ENCODE measurements around the gene ZNF335. TPM values are rescaled to one million over a fixed set of nuclear protein-coding genes. Genes with fewer than 3 reads are reported as not detected.

Gene ZNF335
- total and polyA plus RNA-seq, 2 of the 13 experiments (the other 11 are each of a cell fraction or from before 2014, with no cell fraction given): 9.7 to 13.7 TPM

DNA sequence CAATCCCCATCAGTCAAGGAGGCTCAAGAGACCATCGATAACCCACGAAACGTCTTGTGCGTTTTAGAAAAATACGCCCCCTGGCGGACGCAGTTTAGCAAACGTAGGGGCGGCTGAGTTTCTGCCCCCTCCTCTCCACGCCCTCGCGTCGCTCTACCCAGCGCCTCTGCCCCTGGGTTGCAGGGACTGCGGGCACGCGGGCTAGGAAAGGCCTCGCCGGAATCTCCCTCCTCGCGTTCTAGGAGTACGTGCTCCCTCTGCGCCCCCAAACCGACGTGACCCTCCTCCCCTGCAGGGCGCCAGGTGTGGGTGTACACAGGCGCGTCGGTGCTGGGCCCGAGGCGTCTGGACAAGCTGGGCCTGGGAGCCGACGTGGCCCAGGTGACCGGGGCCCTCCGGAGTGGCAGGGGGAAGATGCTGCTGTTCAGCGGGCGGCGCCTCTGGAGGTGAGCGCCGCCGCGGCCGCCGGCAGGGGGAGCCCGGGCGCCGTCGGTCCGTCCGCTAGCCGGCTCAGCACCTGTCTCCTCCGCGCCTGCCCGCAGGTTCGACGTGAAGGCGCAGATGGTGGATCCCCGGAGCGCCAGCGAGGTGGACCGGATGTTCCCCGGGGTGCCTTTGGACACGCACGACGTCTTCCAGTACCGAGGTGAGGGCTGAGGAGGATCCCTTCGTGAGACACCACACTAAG, 42.0 kb upstream of the ZNF335 start (continued):
- TF ChIP-seq, protein P1, sequence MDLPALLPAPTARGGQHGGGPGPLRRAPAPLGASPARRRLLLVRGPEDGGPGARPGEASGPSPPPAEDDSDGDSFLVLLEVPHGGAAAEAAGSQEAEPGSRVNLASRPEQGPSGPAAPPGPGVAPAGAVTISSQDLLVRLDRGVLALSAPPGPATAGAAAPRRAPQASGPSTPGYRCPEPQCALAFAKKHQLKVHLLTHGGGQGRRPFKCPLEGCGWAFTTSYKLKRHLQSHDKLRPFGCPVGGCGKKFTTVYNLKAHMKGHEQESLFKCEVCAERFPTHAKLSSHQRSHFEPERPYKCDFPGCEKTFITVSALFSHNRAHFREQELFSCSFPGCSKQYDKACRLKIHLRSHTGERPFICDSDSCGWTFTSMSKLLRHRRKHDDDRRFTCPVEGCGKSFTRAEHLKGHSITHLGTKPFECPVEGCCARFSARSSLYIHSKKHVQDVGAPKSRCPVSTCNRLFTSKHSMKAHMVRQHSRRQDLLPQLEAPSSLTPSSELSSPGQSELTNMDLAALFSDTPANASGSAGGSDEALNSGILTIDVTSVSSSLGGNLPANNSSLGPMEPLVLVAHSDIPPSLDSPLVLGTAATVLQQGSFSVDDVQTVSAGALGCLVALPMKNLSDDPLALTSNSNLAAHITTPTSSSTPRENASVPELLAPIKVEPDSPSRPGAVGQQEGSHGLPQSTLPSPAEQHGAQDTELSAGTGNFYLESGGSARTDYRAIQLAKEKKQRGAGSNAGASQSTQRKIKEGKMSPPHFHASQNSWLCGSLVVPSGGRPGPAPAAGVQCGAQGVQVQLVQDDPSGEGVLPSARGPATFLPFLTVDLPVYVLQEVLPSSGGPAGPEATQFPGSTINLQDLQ (CRISPR knock-in tag; IDR thresholded peaks at IDR 0.05): no peak; the same call in 1 of the 2 replicates
- TF ChIP-seq ZNF878 (CRISPR knock-in tag; IDR thresholded peaks at IDR 0.05): no peak
- TF ChIP-seq KAT8 (CRISPR knock-in tag; IDR thresholded peaks at IDR 0.05): peak; percentile 45; the same call in 1 of the 2 replicates
- TF ChIP-seq ZNF850 (CRISPR knock-in tag; conservative IDR thresholded peaks at IDR 0.05): no peak
- no peak; the same call in 1 of the 2 replicates for TF ChIP-seq POGZ (CRISPR knock-in tag; IDR thresholded peaks at IDR 0.05)
- TF ChIP-seq FOSL2 (CRISPR knock-in tag; IDR thresholded peaks at IDR 0.05): no peak
- peak; percentile 81; the same call in 1 of the 2 replicates for TF ChIP-seq GLI4 (CRISPR knock-in tag; IDR thresholded peaks at IDR 0.05; ENCODE audit: borderline replicate concordance)
- TF ChIP-seq CREB1 (IDR thresholded peaks at IDR 0.05): no peak
- no peak for TF ChIP-seq CREB1 (CRISPR knock-in tag; IDR thresholded peaks at IDR 0.05)
- TF ChIP-seq, protein P2, sequence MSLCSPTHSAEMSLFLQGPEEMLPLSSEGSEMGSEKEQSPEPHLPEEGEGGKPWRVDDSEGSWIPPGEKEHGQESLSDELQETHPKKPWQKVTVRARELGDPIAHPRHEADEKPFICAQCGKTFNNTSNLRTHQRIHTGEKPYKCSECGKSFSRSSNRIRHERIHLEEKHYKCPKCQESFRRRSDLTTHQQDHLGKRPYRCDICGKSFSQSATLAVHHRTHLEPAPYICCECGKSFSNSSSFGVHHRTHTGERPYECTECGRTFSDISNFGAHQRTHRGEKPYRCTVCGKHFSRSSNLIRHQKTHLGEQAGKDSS (CRISPR knock-in tag; IDR thresholded peaks at IDR 0.05; ENCODE audit: borderline replicate concordance, low read depth): peak; percentile 81; the same call in 1 of the 2 replicates
- TF ChIP-seq ZNF367 (CRISPR knock-in tag; IDR thresholded peaks at IDR 0.05; ENCODE audit: borderline replicate concordance): 0 out of 2 replicates have a peak, but pooled peaks have one; percentile 28
- TF ChIP-seq, protein P3, sequence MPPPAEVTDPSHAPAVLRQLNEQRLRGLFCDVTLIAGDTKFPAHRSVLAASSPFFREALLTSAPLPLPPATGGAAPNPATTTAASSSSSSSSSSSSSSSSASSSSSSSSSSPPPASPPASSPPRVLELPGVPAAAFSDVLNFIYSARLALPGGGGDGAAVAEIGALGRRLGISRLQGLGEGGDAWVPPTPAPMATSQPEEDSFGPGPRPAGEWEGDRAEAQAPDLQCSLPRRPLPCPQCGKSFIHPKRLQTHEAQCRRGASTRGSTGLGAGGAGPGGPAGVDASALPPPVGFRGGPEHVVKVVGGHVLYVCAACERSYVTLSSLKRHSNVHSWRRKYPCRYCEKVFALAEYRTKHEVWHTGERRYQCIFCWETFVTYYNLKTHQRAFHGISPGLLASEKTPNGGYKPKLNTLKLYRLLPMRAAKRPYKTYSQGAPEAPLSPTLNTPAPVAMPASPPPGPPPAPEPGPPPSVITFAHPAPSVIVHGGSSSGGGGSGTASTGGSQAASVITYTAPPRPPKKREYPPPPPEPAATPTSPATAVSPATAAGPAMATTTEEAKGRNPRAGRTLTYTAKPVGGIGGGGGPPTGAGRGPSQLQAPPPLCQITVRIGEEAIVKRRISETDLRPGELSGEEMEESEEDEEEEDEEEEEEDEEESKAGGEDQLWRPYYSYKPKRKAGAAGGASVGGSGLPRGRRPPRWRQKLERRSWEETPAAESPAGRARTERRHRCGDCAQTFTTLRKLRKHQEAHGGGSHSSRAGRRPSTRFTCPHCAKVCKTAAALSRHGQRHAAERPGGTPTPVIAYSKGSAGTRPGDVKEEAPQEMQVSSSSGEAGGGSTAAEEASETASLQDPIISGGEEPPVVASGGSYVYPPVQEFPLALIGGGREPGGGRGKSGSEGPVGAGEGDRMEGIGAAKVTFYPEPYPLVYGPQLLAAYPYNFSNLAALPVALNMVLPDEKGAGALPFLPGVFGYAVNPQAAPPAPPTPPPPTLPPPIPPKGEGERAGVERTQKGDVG (CRISPR knock-in tag; IDR thresholded peaks at IDR 0.05; ENCODE audit: borderline replicate concordance): no peak
- 0 out of 2 replicates have a peak, but pooled peaks have one; percentile 83 for TF ChIP-seq ZNF256 (CRISPR knock-in tag; conservative IDR thresholded peaks at IDR 0.05)
- TF ChIP-seq ZNF816 (CRISPR knock-in tag; IDR thresholded peaks at IDR 0.05; ENCODE audit: borderline replicate concordance): no peak
- TF ChIP-seq, protein P4, sequence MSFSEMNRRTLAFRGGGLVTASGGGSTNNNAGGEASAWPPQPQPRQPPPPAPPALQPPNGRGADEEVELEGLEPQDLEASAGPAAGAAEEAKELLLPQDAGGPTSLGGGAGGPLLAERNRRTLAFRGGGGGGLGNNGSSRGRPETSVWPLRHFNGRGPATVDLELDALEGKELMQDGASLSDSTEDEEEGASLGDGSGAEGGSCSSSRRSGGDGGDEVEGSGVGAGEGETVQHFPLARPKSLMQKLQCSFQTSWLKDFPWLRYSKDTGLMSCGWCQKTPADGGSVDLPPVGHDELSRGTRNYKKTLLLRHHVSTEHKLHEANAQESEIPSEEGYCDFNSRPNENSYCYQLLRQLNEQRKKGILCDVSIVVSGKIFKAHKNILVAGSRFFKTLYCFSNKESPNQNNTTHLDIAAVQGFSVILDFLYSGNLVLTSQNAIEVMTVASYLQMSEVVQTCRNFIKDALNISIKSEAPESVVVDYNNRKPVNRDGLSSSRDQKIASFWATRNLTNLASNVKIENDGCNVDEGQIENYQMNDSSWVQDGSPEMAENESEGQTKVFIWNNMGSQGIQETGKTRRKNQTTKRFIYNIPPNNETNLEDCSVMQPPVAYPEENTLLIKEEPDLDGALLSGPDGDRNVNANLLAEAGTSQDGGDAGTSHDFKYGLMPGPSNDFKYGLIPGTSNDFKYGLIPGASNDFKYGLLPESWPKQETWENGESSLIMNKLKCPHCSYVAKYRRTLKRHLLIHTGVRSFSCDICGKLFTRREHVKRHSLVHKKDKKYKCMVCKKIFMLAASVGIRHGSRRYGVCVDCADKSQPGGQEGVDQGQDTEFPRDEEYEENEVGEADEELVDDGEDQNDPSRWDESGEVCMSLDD (CRISPR knock-in tag; IDR thresholded peaks at IDR 0.05; ENCODE audit: borderline replicate concordance): no peak
- 0 out of 2 replicates have a peak, but pooled peaks have one; percentile 41 for TF ChIP-seq NFKBIZ (CRISPR knock-in tag; IDR thresholded peaks at IDR 0.05)
- peak; percentile 83; the same call in 1 of the 2 replicates for TF ChIP-seq WIZ (CRISPR knock-in tag; IDR thresholded peaks at IDR 0.05)
- TF ChIP-seq, protein P5, sequence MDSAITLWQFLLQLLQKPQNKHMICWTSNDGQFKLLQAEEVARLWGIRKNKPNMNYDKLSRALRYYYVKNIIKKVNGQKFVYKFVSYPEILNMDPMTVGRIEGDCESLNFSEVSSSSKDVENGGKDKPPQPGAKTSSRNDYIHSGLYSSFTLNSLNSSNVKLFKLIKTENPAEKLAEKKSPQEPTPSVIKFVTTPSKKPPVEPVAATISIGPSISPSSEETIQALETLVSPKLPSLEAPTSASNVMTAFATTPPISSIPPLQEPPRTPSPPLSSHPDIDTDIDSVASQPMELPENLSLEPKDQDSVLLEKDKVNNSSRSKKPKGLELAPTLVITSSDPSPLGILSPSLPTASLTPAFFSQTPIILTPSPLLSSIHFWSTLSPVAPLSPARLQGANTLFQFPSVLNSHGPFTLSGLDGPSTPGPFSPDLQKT (CRISPR knock-in tag; IDR thresholded peaks at IDR 0.05; ENCODE audit: borderline replicate concordance): no peak

Measured in HepG2 (cell line).